Left colon (tissue), 2 donors: ENCODE measurements around the gene CPD. TPM values are rescaled to one million over a fixed set of nuclear protein-coding genes. Genes with fewer than 3 reads are reported as not detected.

Experiments used
- total RNA-seq, 2 donors: library from RNA; stranded (reverse); fragmentation: NEBNext Ultra II Directional; extraction: Animal tissue kit (Norgen Biotek cat#: 25700); gene quantifications; one replicate each; pipeline ENCODE4 v1.2.1, GENCODE V29; 2021
- donor health status: DM: no; HTN: no; CAD: no.
- donor health status: DM: yes; HTN: yes; CAD: no.

The CPD gene
- total RNA-seq, 2 donors from 2014 or later = 79.8 to 90.8 TPM

Other genes with a start within 250 kb of the CPD start
- gene SLC6A4, start 143.2 kb upstream of the CPD start, total RNA-seq = 1 to 10 TPM in 1 of 2 donors, under 1 TPM in 1; 0.79 to 1.1 TPM
- 10 to 100 TPM; 17.7 to 18.8 TPM for gene BLMH, start 87.0 kb upstream of the CPD start, total RNA-seq
- gene TMIGD1, start 44.9 kb upstream of the CPD start, total RNA-seq = 100 to 1,000 TPM; 125 to 255 TPM
- gene GOSR1, start 98.5 kb downstream of the CPD start, total RNA-seq = 10 to 100 TPM; 46.8 to 58.5 TPM